CD4-positive, alpha-beta T cell (primary cell): ENCODE results near the gene PRDM7. TPM values are rescaled to one million over a fixed set of nuclear protein-coding genes. Genes with fewer than 3 reads are reported as not detected.

ENCODE experiments used
- ATAC-seq: fragments of 200-7000 bp; cut with Tn5 transposase; one replicate; pipeline ENCODE4 v1.10.0; 2022; ENCODE audit warnings: mild to moderate bottlenecking; ENCODE audit not compliant: poor library complexity
- CTCF ChIA-PET: fragments of 350-600 bp; sonication (Branson Sonifier 250); formaldehyde crosslinking; loops from one replicate; lab custom pipeline; 2021; ENCODE audit warnings: antibody characterized with exemption, inconsistent platforms; lab: Charles Lee
- POLR2A ChIA-PET: fragments of 350-600 bp; sonication (Branson Sonifier 250); formaldehyde crosslinking; loops from one replicate; lab custom pipeline; 2021; ENCODE audit warnings: antibody characterized with exemption, inconsistent platforms; lab: Charles Lee
- DNase-seq, 14 experiments: peaks; one replicate each; pipeline ENCODE4 v3.0.0-alpha.2; 2013 to 2020; ENCODE audit warnings: mixed read lengths in 2 of 14
- H3K27ac ChIP-seq, 2 donors: one replicate each; pipeline versions ENCODE4 v1.5.1 to v1.7.0; 2013; ENCODE audit warnings: low read length in 2 of 2, low read depth in 1 of 2, mild to moderate bottlenecking in 1 of 2
- H3K27me3 ChIP-seq, 2 experiments: 1 replicate in 1 of 2; 2 replicates in 1 of 2; pipeline versions ENCODE4 v1.6.1 to v1.7.0; 2013; ENCODE audit warnings: low read length in 2 of 2, control low read depth in 1 of 2, mild to moderate bottlenecking in 1 of 2, moderate library complexity in 1 of 2; ENCODE audit not compliant: insufficient read depth in 2 of 2, control insufficient read depth in 1 of 2
- H3K36me3 ChIP-seq: one replicate; pipeline ENCODE4 v1.6.1; 2013; ENCODE audit warnings: low read length, control low read depth; ENCODE audit not compliant: insufficient read depth
- H3K4me1 ChIP-seq: one replicate; pipeline ENCODE4 v1.6.1; 2013; ENCODE audit warnings: low read length, control low read depth; ENCODE audit not compliant: insufficient read depth
- H3K4me3 ChIP-seq: one replicate; pipeline ENCODE4 v1.5.1; 2013; ENCODE audit warnings: mild to moderate bottlenecking, low read length, moderate library complexity
- H3K9me3 ChIP-seq, 2 experiments: 1 replicate in 1 of 2; 2 replicates in 1 of 2; pipeline versions ENCODE4 v1.6.1 to v1.7.0; 2013; ENCODE audit warnings: low read length in 2 of 2, mild to moderate bottlenecking in 2 of 2, control low read depth in 1 of 2, moderate library complexity in 1 of 2; ENCODE audit not compliant: control insufficient read depth in 1 of 2, insufficient read depth in 1 of 2
- H3K27ac Mint-ChIP-seq: one replicate; pipeline ENCODE4 v1.8.0; 2020; ENCODE audit warnings: mixed read lengths
- H3K27me3 Mint-ChIP-seq: one replicate; pipeline ENCODE4 v1.8.0; 2021; ENCODE audit warnings: mixed read lengths
- H3K36me3 Mint-ChIP-seq: one replicate; pipeline ENCODE4 v1.8.0; 2021; ENCODE audit warnings: low read depth, mixed read lengths
- H3K4me1 Mint-ChIP-seq: one replicate; pipeline ENCODE4 v1.8.0; 2021; ENCODE audit warnings: low read depth, mixed read lengths
- H3K4me3 Mint-ChIP-seq: one replicate; pipeline ENCODE4 v1.8.0; 2020; ENCODE audit warnings: mild to moderate bottlenecking, mixed read lengths
- H3K9me3 Mint-ChIP-seq: one replicate; pipeline ENCODE4 v1.8.0; 2020; ENCODE audit warnings: mixed read lengths
- intact Hi-C, 2 experiments: fragments of 100-400 bp; cut with DNase I in 1 of 2; cut with micrococcal nuclease in 1 of 2; formaldehyde crosslinking; loops; one replicate each; pipeline versions ENCODE4 v1.15.1 to v1.9.0; 2023 to 2025; cut with DNase I, micrococcal nuclease
- total RNA-seq, 174 experiments: library from RNA in 2 of 174; stranded (reverse) in 2 of 174; gene quantifications; one replicate each; pipeline ENCODE4 v1.2.3 and lab custom pipeline; 2021 to 2026
- TF ChIP-seq, protein P1 (sequence below): fragments of 200-600 bp; IDR thresholded peaks from one replicate; pipeline ENCODE4 v1.8.0; 2022; ENCODE audit warnings: antibody characterized with exemption, mild to moderate bottlenecking

PRDM7 gene
- total RNA-seq, 2 experiments from 2014 or later = not detected

DNA sequence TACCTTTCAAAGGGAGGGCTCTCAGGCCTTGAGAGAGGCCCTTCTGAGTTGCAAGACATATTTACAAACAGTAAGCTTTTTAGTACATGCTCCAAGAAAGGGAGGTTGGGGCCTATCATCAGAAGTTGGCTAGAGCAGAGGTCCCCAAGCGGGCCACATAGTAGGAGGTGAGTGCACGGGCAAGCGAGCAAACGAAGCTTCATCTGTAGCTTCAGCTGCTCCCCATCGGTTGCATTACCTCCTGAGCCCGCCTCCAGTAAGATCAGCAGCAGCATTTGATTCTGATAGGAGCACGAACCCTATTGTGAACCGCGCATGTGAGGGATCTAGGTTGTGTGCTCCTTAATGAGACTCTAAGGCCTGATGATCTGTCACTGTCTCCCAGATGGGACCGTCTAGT, 26.2 kb downstream of the PRDM7 start:
- Histone ChIP-seq H3K27ac (no peak overlapping the region), H3K27me3 (peaks cover 10 to 16% of the 10 kb centered on the region in 2 experiments), H3K4me1 (peaks cover 16% of the 10 kb centered on the region), H3K9me3 (peaks cover 19 to 29% of the 10 kb centered on the region in 2 experiments), H3K4me3 (no peak overlapping the region), H3K36me3 (no peaks in the 10 kb centered on the region)
- H3K36me3 Mint-ChIP-seq = no peaks in the 10 kb centered on the region
- H3K27me3 Mint-ChIP-seq = peaks cover 10% of the 10 kb centered on the region
- TF ChIP-seq, protein P1, sequence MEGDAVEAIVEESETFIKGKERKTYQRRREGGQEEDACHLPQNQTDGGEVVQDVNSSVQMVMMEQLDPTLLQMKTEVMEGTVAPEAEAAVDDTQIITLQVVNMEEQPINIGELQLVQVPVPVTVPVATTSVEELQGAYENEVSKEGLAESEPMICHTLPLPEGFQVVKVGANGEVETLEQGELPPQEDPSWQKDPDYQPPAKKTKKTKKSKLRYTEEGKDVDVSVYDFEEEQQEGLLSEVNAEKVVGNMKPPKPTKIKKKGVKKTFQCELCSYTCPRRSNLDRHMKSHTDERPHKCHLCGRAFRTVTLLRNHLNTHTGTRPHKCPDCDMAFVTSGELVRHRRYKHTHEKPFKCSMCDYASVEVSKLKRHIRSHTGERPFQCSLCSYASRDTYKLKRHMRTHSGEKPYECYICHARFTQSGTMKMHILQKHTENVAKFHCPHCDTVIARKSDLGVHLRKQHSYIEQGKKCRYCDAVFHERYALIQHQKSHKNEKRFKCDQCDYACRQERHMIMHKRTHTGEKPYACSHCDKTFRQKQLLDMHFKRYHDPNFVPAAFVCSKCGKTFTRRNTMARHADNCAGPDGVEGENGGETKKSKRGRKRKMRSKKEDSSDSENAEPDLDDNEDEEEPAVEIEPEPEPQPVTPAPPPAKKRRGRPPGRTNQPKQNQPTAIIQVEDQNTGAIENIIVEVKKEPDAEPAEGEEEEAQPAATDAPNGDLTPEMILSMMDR = no peak
- DNase-seq (no peak), ATAC-seq (no peak)
- POLR2A ChIA-PET = no interaction called here
- peaks cover 19% of the 10 kb centered on the region for H3K4me1 Mint-ChIP-seq
- intact Hi-C loops = no loop called here
- no peak overlapping the region for H3K27ac Mint-ChIP-seq
- CTCF ChIA-PET = no interaction called here
- no peak overlapping the region for H3K4me3 Mint-ChIP-seq
- peaks cover 13% of the 10 kb centered on the region for H3K9me3 Mint-ChIP-seq

- Mint-ChIP-seq H3K36me3 (no peaks in the 10 kb centered on the region), H3K4me3 (peak overlapping the region; percentile 48), H3K27ac (peak overlapping the region; percentile 40), H3K4me1 (peaks cover 19% of the 10 kb centered on the region), H3K27me3 (peaks cover 16% of the 10 kb centered on the region), H3K9me3 (peaks cover 7% of the 10 kb centered on the region)
- H3K27ac ChIP-seq = no peak overlapping the region
- POLR2A ChIA-PET = no interaction called here
- no peak overlapping the region for H3K4me3 ChIP-seq
- CTCF ChIA-PET = interaction anchor here (1.0 kb wide), 1 partner anchor 33 kb away, joined by 3 read pairs; no protein-coding TSS in a partner anchor
- peaks cover 16% of the 10 kb centered on the region for H3K4me1 ChIP-seq
- ATAC-seq = no peak
- TF ChIP-seq, protein P1 = no peak
- peaks cover 10 to 13% of the 10 kb centered on the region in 2 experiments for H3K27me3 ChIP-seq
- H3K36me3 ChIP-seq = no peaks in the 10 kb centered on the region
- intact Hi-C loops = no loop called here
- peaks cover 2 to 17% of the 10 kb centered on the region in 2 experiments for H3K9me3 ChIP-seq
- DNase-seq = no peak
Observed at GRCh38 chr16:90048737-90049330, 28.3 kb downstream of the PRDM7 start.

DNA sequence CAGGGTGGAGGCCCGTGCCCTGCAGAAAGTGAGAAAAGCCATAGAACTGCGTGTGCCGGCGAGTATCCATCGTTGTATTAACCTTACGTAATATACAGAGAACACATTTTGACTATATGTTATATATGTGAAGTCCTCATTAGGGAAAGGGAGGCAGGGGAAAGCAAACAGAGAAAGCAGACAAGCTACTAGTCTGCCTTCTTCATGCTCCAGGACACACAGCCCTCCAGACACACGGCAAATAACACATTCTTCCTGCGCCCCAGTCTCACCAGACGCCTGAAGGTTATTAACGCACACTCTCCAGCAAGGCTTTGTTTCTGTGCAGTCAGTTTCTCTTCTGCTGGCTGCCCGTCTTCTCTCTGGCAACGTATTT, 28.8 kb downstream of the PRDM7 start:
- ChIA-PET POLR2A (no interaction called here), CTCF (interaction anchor here (1.0 kb wide), 1 partner anchor 34 kb away, joined by 3 read pairs; no protein-coding TSS in a partner anchor)
- H3K27ac ChIP-seq = no peak overlapping the region
- Mint-ChIP-seq H3K27me3 (peaks cover 16% of the 10 kb centered on the region), H3K4me3 (peak overlapping the region; percentile 67), H3K36me3 (no peaks in the 10 kb centered on the region), H3K4me1 (peaks cover 19% of the 10 kb centered on the region), H3K27ac (peak overlapping the region; percentile 40), H3K9me3 (peaks cover 5% of the 10 kb centered on the region)
- ATAC-seq = peak; percentile 19
- peaks cover 16% of the 10 kb centered on the region for H3K4me1 ChIP-seq
- TF ChIP-seq, protein P1 = no peak
- intact Hi-C loops = no loop called here
- peak in 1 of 14 experiments; percentile 20 for DNase-seq
- H3K9me3 ChIP-seq = peaks cover 0 to 13% of the 10 kb centered on the region in 2 experiments
- no peaks in the 10 kb centered on the region for H3K36me3 ChIP-seq
- peaks cover 10 to 13% of the 10 kb centered on the region in 2 experiments for H3K27me3 ChIP-seq
- no peak overlapping the region for H3K4me3 ChIP-seq
